Effector memory CD4-positive, alpha-beta T cell (primary cell): ENCODE data around the gene AMHR2.
"Not testable (repeated sequence)": the region's sequence is repeated elsewhere in the genome, so short reads cannot be mapped to it uniquely, and the experiment has no call there.

Experiments
- DNase-seq, 3 donors: peaks; one replicate each; pipeline ENCODE4 v3.0.0-alpha.2; 2020
- H3K27ac ChIP-seq: 2 replicates; pipeline ENCODE4 v1.7.0; 2013; ENCODE audit warnings: mild to moderate bottlenecking, low read length, moderate library complexity; ENCODE audit not compliant: insufficient read depth, poor library complexity, severe bottlenecking
- H3K27me3 ChIP-seq: replicated peaks from 2 replicates; pipeline ENCODE4 v1.7.0; 2013; ENCODE audit warnings: mild to moderate bottlenecking, low read length; ENCODE audit not compliant: insufficient read depth, control insufficient read depth, poor library complexity, severe bottlenecking
- H3K36me3 ChIP-seq: 2 replicates; pipeline ENCODE4 v1.7.0; 2013; ENCODE audit warnings: mild to moderate bottlenecking, low read length, moderate library complexity; ENCODE audit not compliant: control insufficient read depth, insufficient read depth
- H3K4me1 ChIP-seq: 2 replicates; pipeline ENCODE4 v1.7.0; 2013; ENCODE audit warnings: low read length, mild to moderate bottlenecking; ENCODE audit not compliant: control insufficient read depth, insufficient read depth, poor library complexity, severe bottlenecking
- H3K4me3 ChIP-seq: 2 replicates; pipeline ENCODE4 v1.7.0; 2013; ENCODE audit warnings: low read length, low read depth, mild to moderate bottlenecking; ENCODE audit not compliant: insufficient read depth, poor library complexity, severe bottlenecking
- H3K9me3 ChIP-seq: 2 replicates; pipeline ENCODE4 v1.7.0; 2013; ENCODE audit warnings: mild to moderate bottlenecking, low read length, moderate library complexity; ENCODE audit not compliant: control insufficient read depth

The AMHR2 gene

DNA sequence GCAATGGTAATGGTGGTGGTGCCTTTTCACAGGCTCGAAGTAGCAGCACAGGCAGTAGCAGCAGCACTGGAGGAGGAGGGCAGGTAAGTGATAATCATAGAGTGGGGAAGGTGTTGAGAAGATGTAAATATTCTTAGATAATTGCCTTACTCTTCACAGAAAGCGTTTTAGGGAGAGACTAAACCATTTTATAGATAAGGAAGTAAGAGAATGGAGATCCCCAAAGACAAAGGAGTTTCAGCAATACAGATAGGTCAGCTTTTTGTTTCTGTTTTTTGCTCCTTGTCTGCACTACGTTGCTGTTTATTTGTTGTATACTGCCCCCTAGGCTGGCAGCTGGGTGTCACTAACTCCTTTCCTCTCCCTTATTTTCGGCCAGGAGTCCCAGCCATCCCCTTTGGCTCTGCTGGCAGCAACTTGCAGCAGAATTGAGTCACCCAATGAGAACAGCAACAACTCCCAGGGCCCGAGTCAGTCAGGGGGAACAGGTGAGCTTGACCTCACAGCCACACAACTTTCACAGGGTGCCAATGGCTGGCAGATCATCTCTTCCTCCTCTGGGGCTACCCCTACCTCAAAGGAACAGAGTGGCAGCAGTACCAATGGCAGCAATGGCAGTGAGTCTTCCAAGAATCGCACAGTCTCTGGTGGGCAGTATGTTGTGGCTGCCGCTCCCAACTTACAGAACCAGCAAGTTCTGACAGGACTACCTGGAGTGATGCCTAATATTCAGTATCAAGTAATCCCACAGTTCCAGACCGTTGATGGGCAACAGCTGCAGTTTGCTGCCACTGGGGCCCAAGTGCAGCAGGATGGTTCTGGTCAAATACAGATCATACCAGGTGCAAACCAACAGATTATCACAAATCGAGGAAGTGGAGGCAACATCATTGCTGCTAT lies 41.7 kb upstream of the AMHR2 start:
- H3K4me3 ChIP-seq = no peak overlapping the region
- peaks cover 17% of the 10 kb centered on the region for H3K36me3 ChIP-seq
- DNase-seq = peak; percentile 16 to 30 (median 26)
- no peaks in the 10 kb centered on the region for H3K9me3 ChIP-seq
- no peaks in the 10 kb centered on the region for H3K27me3 ChIP-seq
- H3K4me1 ChIP-seq = peaks cover 33% of the 10 kb centered on the region
- H3K27ac ChIP-seq = peak overlapping the region; percentile 47

DNA sequence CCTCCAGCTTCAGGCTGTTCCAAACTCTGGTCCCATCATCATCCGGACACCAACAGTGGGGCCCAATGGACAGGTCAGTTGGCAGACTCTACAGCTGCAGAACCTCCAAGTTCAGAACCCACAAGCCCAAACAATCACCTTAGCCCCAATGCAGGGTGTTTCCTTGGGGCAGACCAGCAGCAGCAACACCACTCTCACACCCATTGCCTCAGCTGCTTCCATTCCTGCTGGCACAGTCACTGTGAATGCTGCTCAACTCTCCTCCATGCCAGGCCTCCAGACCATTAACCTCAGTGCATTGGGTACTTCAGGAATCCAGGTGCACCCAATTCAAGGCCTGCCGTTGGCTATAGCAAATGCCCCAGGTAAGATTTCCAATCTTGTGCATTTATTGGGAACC lies 40.4 kb upstream of the AMHR2 start:
- H3K27ac ChIP-seq = no peak overlapping the region
- H3K4me3 ChIP-seq = no peak overlapping the region
- H3K27me3 ChIP-seq = no peaks in the 10 kb centered on the region
- H3K9me3 ChIP-seq = no peaks in the 10 kb centered on the region
- no peak for DNase-seq
- peaks cover 42% of the 10 kb centered on the region for H3K4me1 ChIP-seq
- peaks cover 25% of the 10 kb centered on the region for H3K36me3 ChIP-seq

GRCh38 chr12:53386381-53386780 lies 37.3 kb upstream of the AMHR2 start:
- H3K36me3 ChIP-seq = peaks cover 32% of the 10 kb centered on the region
- not testable (repeated sequence) for H3K9me3 ChIP-seq, DNase-seq, H3K27me3 ChIP-seq, H3K4me3 ChIP-seq, H3K27ac ChIP-seq
- H3K4me1 ChIP-seq = peaks cover 43% of the 10 kb centered on the region

DNA sequence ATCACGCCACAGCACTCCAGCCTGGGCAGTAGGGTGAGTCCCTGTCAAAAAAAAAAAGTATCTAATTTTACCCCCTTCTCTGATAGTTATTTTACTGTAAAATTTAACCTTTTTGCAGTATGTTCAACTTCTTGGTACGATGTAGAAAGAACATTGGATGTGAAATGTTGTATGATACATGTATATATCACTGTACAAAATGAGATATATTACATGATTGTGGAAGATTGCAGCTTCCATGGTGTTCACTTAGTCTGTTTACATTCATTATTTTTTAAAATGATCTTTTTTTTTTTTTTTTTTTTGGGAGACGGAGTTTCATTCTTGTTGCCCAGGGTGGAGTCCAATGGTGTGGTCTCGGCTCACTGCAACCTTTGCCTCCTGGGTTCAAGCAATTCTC lies 34.7 kb upstream of the AMHR2 start:
- DNase-seq = no peak
- H3K27me3 ChIP-seq = no peaks in the 10 kb centered on the region
- H3K4me3 ChIP-seq = no peak overlapping the region
- H3K9me3 ChIP-seq = no peaks in the 10 kb centered on the region
- peaks cover 27% of the 10 kb centered on the region for H3K4me1 ChIP-seq
- peaks cover 16% of the 10 kb centered on the region for H3K36me3 ChIP-seq
- H3K27ac ChIP-seq = no peak overlapping the region

DNA sequence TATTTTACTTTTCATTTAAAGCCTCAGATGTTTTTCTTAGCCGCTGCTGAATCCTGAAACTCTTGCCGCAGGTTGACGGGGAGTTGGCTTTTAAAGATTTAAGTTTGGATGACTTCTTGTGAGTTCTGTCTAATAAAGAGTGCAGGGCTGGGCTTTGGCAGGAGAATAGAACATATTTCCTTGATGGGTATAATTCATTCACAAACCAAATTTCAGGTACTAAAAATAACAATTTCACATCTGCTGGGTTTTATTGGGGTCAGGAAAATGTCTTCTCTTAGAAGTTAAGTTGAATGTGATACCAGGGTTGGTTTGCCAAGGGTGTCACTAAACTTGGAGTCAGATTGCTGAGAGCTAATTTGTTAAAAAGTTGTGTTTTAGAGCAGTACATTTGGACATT lies 34.0 kb upstream of the AMHR2 start:
- H3K4me1 ChIP-seq = peaks cover 24% of the 10 kb centered on the region
- peaks cover 16% of the 10 kb centered on the region for H3K36me3 ChIP-seq
- H3K27ac ChIP-seq = no peak overlapping the region
- H3K4me3 ChIP-seq = no peak overlapping the region
- no peaks in the 10 kb centered on the region for H3K9me3 ChIP-seq
- DNase-seq = no peak
- no peaks in the 10 kb centered on the region for H3K27me3 ChIP-seq

- H3K27ac ChIP-seq = no peak overlapping the region
- no peak overlapping the region for H3K4me3 ChIP-seq
- peaks cover 16% of the 10 kb centered on the region for H3K4me1 ChIP-seq
Measured at GRCh38 chr12:53391724-53392123, 31.9 kb upstream of the AMHR2 start.

GRCh38 chr12:53399896-53400295 lies 23.8 kb upstream of the AMHR2 start:
- Histone ChIP-seq H3K4me1 (no peaks in the 10 kb centered on the region), H3K36me3 (peaks cover 9% of the 10 kb centered on the region), H3K4me3 (no peak overlapping the region), H3K27ac (no peak overlapping the region), H3K9me3 (no peaks in the 10 kb centered on the region), H3K27me3 (no peaks in the 10 kb centered on the region)
- DNase-seq = no peak

More at GRCh38 chr12:53391724-53392123, 31.9 kb upstream of the AMHR2 start:
- no peak for DNase-seq
- no peaks in the 10 kb centered on the region for H3K27me3 ChIP-seq
- H3K36me3 ChIP-seq = peaks cover 16% of the 10 kb centered on the region
- H3K9me3 ChIP-seq = no peaks in the 10 kb centered on the region

GRCh38 chr12:53402351-53402750 lies 21.3 kb upstream of the AMHR2 start:
- H3K27ac ChIP-seq, H3K4me1 ChIP-seq, H3K27me3 ChIP-seq, DNase-seq, H3K9me3 ChIP-seq, H3K4me3 ChIP-seq: not testable (repeated sequence)
- peaks cover 12% of the 10 kb centered on the region for H3K36me3 ChIP-seq

- Histone ChIP-seq H3K9me3 (no peaks in the 10 kb centered on the region), H3K4me1 (no peaks in the 10 kb centered on the region), H3K27ac (no peak overlapping the region), H3K36me3 (peaks cover 14% of the 10 kb centered on the region), H3K27me3 (no peaks in the 10 kb centered on the region), H3K4me3 (no peak overlapping the region)
- DNase-seq = no peak
Measured at GRCh38 chr12:53402871-53403270, 20.8 kb upstream of the AMHR2 start.

DNA sequence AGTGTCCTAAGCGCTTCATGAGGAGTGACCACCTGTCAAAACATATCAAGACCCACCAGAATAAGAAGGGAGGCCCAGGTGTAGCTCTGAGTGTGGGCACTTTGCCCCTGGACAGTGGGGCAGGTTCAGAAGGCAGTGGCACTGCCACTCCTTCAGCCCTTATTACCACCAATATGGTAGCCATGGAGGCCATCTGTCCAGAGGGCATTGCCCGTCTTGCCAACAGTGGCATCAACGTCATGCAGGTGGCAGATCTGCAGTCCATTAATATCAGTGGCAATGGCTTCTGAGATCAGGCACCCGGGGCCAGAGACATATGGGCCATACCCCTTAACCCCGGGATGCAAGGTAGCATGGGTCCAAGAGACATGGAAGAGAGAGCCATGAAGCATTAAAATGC lies 12.7 kb upstream of the AMHR2 start:
- Histone ChIP-seq H3K27ac (no peak overlapping the region), H3K36me3 (peaks cover 31% of the 10 kb centered on the region), H3K27me3 (no peaks in the 10 kb centered on the region), H3K9me3 (no peaks in the 10 kb centered on the region), H3K4me3 (no peak overlapping the region), H3K4me1 (peaks cover 4% of the 10 kb centered on the region)
- no peak for DNase-seq
